SKM-1 treated with dmso at 0.1 percent for 144 hours (cell line): ENCODE measurements around the gene ZNF593OS.

Experiments used
- DNase-seq: peaks from one replicate; lab custom pipeline; 2025; ENCODE audit not compliant: unreplicated experiment; lab: John Stamatoyannopoulos, UW

Gene ZNF593OS

DNA sequence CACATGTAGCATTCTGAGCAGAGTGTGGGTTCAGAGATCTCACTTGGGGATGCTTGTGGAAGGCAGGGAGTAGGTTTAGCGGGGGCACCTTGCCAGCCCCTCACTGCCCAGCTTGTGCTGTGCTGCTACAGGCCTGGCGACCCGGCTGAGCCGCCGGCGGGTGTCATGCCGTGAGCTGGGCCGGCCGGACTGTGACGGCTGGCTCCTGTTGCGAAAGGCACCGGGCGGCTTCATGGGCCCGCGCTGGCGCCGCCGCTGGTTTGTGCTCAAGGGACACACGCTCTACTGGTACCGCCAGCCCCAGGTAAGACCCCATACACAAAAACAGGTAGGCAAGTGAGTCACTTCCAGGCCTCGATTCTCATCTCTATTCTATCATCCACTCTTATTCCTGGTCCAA is 13.3 kb upstream of the ZNF593OS start:
- no peak for DNase-seq

DNA sequence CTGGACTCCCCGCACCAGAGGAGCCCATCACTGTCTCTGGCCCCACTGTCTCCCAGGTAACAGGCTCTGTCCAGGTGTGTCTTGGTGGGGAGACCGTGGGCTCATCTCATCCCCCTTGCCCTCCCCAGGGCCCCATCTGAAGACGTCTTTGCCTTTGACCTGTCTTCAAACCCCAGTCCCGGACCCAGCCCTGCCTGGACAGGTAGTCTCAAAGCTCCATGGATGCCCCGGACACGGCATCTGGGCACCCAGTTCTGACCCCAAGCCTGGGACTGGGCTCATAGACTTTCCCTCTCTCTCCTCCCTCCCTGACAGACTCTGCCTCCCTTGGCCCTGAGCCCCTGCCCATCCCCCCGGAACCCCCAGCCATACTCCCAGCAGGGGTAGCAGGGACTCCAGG is 12.5 kb upstream of the ZNF593OS start:
- DNase-seq = no peak

DNA sequence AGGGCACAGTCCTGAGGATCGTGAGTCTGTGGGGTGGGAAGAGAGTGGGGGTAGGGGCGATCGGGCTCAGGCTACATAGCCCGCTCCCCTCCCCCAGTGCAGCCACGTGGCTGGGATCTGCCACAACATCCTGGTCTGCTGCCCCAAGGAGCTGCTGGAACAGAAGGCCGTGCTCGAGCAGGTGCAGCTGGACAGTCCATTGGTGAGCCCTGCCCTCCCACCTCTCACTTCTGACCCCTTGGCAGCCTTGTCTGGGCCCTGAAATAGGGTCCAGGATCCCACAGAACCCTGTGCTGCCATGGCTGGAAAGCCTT is 10.7 kb upstream of the ZNF593OS start:
- no peak for DNase-seq

DNA sequence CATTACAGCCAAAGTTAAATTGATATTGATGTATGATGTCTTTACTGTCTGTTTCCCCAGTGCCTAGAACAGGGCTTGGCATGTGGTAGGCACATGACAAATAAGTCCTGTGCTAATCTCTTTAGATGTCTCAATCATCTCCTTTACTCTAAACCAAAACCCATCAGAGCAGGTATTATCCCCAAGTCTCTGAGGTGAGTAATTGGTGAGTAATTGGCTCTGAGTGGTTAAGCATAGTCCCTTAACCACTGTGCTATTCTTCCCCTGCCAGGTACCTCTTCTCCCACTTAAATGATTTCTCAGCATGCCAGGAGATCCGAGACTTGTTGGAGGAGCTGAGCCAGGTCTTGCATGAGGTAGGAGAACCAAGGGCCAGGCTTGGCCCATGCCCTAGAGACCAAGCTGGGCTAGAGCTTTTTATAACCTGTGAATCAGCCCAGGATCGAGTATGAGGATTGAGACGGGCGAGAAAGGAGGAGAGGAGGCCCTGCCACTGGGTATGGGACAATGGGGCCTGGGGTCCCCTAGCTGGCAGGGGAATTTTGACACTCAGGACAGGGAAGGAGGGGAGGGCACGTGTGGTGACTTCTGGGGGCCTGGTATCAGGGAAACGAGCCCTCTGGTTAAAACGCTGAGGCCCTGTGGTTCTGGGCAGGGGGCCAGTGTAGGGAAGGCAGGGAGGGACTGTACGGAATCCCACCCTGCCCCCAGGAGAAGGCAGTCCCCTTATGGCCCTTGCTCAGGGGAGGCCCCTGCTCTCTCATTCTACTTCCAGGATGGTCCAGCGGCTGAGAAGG is 10.2 kb upstream of the ZNF593OS start:
- DNase-seq = no peak

DNA sequence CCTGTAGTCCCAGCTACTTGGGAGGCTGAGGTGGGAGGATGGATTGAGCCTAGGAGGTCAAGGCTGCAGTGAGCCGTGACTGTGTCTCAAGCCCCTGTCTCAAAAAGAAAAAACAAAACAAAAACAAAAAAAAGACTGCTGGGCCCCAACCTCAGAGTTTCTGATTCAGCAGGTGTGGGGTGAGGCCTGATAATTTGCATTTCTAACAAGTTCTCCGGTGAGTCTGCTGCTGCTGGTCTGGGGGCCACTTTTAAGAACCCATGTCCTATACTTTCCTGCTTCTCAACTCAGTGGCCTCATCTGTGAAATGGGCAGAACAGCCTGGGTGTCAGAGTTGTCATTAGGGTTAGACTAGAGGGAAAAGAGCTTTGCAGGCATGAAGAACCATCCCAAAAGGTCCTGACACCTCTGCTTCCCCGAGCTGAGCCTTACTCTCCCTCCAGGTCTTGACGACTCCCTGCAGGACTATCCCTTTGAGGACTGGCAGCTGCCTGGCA is 8.4 kb upstream of the ZNF593OS start:
- no peak for DNase-seq

DNA sequence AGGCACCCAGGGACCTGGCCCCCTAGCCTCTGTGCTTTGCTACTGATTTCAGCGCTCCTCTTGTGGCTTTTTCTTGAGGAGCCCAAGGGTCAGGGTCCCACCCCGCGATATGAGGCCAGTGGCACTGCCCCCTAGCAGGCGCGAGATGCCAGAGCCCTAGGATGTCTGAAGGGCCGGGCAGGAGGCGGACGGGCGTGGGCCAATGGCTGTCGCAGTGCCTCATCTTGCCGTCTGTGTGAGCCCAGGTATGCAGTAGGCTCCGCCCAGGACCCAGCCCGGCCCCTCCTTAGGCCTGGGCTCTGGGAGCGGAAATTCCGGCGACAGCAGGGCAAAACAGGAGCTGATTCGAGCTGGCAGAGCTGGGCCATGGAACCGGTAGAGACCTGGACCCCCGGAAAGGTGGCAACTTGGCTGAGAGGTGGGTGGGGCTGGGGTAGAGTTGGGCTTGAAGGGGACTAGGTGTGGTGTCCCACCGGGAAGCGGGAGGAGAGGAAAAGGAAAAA is 5.6 kb upstream of the ZNF593OS start, which contains the start of gene CNKSR1:
Gene CNKSR1, plus strand, starts transcription at position 310 of the 503 bp plus-strand sequence. Its CDS starts 57 bp downstream, at position 367.
- no peak for DNase-seq

GRCh38 chr1:26175346-26175745 is 3.7 kb upstream of the ZNF593OS start:
- DNase-seq = no peak

DNA sequence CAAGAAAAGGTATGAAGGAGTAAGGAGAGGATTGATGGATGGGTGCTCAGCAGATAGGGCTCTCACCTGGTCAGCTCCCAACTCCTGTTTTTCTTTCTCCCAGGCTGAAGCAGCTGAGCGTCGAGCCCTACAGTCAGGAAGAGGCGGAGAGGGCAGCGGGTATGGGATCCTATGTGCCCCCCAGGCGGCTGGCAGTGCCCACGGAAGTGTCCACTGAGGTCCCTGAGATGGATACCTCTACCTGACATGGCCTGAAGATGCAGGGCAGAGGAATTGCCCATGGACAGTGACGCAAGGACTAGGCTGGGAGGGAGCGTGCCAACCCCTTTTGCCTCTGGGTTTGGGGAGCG is 1.2 kb downstream of the ZNF593OS start:
- DNase-seq = no peak

DNA sequence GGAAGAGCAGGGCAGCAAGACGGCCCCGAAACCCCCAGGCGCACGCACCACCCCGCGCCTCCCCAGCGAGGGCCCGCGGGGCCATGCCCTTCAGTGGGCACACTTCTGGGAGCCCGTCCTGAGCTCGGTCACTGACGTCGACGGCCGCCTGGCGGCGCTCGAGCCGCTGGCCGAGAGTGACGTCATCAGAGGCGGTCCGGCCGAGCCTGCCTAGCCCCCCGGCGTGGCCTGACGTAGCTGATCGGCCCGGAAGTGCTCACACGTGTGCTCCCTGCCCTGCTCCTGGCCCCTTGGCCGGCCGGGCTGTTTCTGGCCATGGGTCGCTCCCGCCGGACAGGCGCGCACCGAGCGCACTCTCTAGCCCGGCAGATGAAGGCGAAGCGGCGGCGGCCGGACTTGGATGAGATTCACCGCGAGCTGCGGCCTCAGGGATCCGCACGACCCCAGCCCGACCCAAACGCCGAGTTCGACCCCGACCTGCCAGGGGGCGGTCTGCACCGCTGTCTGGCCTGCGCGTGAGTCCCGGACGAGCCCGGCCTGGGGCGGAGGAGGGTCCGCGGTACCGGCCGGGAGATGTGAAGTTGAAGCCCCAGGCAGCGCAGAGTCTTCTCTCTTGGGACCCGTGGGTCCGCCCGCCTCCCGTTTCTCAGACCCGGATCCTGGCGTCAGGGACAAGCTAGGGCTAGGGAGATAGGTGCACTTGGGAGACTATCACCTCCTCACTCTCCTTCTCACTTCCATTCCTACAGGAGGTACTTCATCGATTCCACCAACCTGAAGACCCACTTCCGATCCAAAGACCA is 1.8 kb downstream of the ZNF593OS start, which contains the start of gene ZNF593:
Gene ZNF593, plus strand, starts transcription at position 240 of the 803 bp plus-strand sequence. Its CDS starts 76 bp downstream, at position 316.
- DNase-seq = peak; percentile 90

DNA sequence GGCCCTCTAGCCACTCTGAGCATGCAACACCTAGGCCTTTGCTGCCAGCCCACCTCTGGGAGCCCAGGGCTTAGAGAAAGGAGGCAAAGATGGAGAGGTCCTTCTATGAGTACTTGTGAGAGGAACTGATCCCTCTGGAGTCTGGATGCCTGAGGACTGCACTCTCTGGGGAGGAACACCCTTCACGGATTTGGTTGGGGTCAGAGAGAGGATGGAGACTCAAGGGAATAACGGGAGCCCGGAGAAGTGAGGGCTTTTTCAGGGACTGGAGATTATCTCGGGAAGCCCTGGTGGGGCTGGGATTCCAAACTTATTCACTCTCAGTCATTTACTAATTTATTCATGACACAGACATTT is 2.5 kb downstream of the ZNF593OS start:
- DNase-seq = no peak

DNA sequence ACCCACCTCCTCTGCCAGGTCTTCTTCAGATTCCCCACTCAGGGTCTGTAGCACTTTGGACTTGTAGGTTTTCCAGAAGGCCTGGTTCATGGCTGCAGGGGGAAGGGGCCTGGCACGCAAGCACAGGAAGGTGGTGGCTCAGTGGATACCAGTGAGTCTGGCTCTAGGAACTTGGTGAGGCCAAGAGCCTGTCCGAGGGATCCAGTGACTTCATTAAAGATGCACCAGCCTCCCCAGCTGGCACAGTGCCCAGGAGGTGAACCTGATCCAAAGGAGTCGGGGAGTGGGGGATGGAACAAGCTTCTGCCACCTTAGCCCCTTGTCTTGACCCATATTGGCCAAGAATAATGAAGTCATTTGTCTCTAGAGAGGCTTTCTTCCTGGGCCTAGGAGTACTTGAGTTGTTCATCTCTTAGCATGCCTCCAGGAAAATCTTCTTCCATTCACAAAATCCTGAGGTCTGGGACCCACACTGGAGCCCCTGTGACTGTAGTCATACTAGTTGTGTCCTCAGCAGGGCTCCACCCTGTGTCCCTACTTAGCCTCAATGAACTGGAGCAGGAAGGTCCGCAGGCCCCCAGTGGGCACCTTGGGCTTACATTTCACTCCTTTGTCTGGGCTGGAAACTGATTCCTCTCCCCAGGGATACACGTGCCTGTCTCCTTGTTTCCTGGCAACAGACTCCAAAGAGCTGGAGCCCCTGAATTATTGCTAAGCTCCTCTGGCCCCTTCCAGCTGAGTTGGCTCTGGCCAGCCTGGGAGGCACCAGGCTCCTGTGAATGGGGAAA is 3.0 kb downstream of the ZNF593OS start, which contains the start of gene C1orf232:
Gene C1orf232, minus strand, starts transcription at position 554 of the 788 bp plus-strand sequence. Its CDS starts 464 bp downstream, at position 90.
- DNase-seq = no peak

DNA sequence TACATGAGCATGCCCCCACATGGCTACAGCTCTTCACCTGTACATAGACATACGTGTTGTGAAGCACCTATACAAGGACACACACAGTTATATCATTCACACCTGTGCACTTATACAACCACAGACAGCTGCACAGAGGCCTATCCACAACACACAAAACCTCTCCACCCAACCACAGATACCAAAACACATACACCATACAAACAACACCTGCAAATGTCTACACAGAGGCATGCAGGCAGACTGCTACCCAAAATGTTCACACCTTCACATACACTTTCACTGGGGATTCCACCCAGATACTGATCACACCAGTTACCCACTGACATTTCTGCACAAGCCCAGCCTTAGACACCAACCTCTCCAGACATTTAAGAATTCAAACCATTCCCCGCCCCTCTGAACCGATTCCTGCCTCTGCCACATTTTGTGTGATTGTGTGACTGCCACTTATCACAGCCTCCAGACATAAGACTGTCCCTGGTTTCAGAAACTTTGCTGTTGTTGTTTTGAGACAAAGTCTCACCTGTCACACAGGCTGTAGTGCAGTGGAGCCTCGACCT is 4.8 kb downstream of the ZNF593OS start:
- no peak for DNase-seq

DNA sequence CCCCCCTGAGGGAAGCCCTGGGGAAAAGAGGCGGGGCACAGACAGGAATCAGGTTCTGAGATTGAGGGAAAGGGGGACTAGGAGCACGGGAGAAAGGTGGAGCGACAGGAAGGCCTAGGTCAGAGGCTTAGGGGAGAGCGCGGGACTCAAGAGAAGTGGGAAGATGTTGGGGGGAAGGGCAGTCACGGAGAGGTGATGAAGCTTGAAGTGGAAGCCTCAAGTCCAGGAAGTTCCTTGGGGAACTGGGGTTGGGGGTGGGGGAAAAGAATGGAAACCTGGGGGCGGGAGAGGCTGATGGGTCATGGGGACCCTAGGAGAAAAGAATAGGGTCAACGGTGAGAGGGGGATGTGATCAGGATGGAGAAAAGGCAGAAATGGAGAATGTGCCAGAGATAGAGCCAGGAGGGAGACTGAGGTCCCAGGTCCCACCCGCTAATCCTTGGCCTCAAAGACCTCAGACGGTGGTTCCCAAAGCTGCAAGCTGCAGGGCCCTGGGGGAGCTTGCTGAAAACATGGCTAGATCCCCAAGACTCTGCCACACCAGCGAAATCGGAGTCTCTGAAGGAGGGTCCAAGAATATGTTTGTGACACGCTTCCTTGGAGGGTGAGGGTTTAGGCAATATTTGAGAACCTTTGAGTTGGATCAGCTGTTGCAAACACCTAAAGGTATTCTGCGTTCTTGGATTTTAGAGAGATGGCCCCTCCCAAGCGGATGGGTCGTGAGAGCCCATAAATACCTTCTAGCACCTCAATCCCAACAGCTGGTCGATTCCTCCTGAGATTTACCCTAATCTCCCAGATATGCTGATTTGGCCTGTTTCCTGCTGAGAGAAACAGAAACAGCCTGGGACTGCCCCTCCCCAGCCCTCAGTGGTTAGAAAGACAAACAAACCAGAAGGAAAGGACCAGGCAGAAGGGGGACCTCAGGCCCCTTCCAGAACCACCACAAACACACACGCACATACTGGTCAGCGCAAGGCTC is 6.5 kb downstream of the ZNF593OS start:
- no peak for DNase-seq

GRCh38 chr1:26164036-26164860 is 7.4 kb downstream of the ZNF593OS start:
- no peak for DNase-seq

GRCh38 chr1:26163684-26164035 is 8.0 kb downstream of the ZNF593OS start:
- no peak for DNase-seq

GRCh38 chr1:26162220-26162709 is 9.4 kb downstream of the ZNF593OS start:
- no peak for DNase-seq

DNA sequence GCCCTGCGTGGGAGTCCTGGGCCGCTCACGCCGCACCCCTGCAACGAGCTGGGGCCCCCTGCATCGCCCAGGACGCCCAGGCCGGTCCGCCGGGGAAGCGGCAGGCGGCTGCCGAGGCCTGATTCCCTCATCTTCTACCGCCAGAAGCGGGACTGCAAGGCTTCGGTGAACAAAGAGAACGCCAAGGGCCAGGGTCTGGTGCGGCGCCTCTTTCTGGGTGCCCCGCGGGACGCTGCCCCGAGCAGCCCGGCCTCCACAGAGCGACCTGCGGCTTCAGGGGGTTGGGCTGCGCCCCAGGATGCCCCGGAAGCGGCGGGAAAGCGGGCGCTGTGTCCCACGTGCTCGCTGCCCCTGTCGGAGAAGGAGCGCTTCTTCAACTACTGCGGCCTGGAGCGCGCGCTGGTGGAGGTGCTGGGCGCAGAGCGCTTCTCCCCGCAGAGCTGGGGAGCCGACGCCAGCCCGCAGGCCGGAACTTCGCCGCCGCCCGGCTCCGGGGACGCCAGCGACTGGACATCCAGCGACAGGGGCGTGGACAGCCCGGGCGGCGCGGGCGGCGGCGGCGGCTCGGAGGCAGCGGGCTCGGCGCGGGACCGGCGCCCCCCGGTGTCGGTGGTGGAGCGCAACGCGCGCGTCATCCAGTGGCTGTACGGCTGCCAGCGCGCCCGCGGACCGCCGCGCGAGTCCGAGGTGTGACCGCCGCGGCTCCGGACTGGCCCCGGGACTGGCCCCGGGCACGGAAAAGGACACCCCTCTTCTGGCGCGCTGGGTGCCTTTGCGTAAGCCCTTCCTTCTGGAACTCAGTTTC is 10.0 kb downstream of the ZNF593OS start:
- DNase-seq = peak; percentile 41
